Stimulated activated CD8-positive, alpha-beta memory T cell treated with anti-CD3 and anti-CD28 coated beads, Interleukin-7, amount 100 ng/mL, for 4 hours (primary cell): Measurements from ENCODE around the gene CCL26.

ENCODE experiments used
- DNase-seq, 2 donors: peaks; one replicate each; pipeline ENCODE4 v3.0.0-alpha.2; 2020; ENCODE audit warnings: low read depth in 2 of 2

Gene CCL26, protein sequence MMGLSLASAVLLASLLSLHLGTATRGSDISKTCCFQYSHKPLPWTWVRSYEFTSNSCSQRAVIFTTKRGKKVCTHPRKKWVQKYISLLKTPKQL

DNA sequence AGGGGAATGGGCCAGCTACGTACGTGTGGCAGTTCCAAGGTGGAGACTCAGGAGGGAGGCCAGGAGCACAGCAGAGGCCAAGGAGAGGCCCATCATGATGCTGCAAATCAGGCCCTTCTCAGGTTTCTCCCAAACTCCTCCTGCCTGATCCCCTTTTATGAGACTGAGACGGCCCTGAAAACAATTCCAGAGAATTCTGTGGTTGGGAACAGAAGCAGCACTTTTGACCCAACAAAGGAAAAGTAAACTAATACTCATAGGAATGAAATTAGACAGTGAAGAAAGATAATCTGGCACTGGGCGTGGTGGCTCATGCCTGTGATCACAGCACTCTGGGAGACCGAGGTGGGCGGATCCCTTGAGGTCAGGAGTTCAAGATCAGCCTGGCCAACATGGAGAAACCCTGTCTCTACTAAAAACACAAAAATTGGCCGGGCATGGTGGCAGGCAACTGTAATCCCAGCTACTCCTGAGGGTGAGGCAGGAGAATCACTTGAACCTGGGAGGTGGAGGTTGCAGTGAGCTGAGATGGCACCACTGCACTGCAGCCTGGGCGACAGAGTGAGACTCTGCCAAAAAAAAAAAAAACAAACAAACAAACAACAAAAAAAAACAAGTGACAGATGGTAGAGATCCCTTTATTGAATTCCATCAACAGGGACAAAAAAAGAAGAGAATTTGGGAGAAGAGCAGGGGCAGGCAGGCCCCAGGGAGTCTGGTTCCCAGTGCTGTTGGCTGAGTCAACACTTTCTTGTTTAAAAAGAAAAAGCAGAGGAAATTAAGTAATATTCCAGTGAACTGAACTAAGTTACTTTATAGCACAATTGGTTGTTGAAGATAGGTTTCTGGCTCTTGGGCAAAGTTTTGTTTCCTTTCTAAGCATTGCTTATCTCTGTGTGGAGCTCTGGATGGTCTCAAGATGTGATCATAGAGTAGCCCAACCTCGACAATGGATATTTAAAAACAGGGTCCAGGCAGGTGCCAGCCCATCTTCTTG lies at the start of gene CCL26:
Gene CCL26, minus strand, starts transcription at position 131 of the 997 bp plus-strand sequence. Its CDS starts 35 bp downstream, at position 96.
- no peak for DNase-seq

- no peak for DNase-seq
Observed at GRCh38 chr7:75820688-75821087, 48.7 kb upstream of the CCL26 start.

DNA sequence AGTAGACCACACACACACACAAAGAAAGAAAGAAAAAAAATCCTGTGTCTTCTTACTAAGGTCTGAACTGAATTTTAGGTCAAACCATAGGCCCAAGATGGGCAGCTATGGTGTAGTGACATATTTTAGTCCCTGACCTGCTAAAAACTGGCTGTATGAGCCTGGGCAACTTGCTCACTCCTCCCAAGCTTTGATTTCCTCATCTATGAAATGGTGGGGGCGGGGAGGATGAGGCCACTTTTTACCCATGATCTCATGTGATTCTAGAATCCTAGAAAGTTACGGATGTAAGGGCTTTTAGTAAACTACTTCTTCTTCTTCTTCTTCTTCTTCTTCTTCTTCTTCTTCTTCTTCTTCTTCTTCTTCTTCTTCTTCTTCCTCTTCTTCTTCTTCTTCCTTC lies 47.7 kb upstream of the CCL26 start:
- no peak for DNase-seq

DNA sequence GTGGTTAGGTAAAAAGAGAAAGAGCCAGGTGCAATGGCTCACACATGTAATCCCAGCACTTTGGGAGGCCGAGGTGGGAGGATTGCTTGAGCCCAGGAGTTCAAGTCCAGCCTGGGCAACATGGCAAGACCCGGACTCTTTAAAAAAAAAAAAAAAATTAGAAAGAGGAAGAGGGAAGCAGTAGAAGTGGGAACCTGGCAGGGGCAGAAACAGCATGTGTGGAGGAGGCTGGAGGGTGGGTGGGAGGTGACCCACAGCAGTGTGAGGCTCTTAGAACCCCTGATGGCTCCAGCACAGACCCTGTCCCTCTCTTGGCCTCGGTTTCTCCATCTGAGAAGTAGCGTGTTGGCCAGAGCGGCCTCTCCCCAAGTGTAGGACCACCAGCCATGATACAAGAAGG lies 46.5 kb upstream of the CCL26 start:
- DNase-seq, result no peak

DNA sequence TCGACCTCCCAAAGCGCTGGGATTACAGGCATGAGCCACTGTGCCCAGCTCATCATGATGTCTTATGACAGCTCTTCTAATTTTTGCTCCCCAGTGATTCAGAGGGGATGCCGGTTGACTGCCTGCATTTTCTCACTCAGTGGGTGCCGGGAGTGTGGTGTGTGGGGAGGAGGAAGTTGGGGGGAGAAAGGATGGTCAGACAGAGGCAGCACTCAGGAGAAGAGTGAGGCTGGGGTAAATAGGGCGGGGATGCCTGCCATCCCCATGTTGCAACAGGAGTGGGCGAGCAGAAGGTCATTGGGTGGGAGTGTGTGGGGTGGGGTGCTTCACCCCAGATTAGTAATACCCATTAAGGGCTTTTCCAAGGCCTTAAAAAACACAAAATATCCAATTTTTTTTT lies 45.1 kb upstream of the CCL26 start:
- DNase-seq, result no peak

DNA sequence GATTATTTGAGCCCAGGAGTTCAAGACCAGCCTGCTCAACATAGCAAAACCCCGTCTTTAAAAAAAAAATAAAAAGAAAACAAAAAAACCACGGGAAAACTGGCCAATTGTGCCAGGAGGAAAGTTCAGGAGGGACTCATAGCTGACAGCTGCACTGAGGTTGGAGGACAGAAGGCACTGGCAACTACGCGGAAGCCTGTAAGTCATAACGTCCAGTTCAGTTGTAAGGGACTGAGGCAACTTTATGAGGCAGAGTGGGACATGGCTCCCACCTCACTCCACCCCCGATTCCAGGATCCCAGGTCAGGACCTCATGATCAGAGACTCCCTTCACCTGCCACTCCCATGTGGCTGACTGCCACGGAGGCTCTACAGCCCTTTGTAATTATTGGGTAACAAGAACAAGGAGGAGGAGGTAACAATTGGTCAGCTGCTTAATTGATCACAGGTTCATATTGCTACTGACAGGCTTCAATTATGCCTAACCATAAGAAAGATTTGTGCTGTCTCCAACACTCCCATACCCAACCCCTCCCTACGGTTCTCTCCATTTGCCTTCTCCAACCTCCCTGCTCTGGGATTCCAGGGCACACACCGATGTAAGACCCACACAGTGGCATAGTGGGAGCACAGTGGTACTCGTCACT lies 43.5 kb upstream of the CCL26 start:
- DNase-seq, result no peak

DNA sequence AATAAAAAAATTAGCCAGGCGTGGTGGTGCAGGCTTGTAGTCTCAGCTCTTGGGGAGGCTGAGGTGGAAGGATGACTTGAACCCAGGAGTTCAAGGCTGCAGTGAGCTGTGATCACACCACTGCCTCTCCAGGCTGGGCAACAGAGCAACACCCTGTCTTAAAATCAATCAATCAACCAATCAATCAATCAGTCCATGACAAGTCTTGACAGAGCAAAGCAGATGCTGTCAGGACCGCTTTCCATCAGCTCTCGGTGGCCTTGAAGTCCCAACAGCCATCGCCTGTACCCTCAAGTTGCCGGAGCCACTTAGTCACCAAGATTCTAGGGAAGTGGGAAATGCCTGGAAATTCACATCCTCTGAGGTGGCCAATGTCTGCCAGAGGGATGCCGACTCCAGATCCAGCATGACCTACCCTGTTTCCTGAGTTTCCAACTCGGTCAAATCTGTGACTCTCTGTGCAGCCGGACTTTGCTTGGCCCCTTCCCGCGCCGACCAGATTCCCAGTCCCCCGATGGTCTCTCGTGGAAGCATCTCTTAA lies 42.5 kb upstream of the CCL26 start:
- DNase-seq, result no peak

- no peak for DNase-seq
Observed at GRCh38 chr7:75813781-75814236, 41.8 kb upstream of the CCL26 start, which contains the start of gene CCL24. CCL24 (minus strand) TSS chr7:75813806; CDS start chr7:75813715, 91 bp downstream.

GRCh38 chr7:75813084-75813483 lies 41.1 kb upstream of the CCL26 start:
- DNase-seq, result no peak

DNA sequence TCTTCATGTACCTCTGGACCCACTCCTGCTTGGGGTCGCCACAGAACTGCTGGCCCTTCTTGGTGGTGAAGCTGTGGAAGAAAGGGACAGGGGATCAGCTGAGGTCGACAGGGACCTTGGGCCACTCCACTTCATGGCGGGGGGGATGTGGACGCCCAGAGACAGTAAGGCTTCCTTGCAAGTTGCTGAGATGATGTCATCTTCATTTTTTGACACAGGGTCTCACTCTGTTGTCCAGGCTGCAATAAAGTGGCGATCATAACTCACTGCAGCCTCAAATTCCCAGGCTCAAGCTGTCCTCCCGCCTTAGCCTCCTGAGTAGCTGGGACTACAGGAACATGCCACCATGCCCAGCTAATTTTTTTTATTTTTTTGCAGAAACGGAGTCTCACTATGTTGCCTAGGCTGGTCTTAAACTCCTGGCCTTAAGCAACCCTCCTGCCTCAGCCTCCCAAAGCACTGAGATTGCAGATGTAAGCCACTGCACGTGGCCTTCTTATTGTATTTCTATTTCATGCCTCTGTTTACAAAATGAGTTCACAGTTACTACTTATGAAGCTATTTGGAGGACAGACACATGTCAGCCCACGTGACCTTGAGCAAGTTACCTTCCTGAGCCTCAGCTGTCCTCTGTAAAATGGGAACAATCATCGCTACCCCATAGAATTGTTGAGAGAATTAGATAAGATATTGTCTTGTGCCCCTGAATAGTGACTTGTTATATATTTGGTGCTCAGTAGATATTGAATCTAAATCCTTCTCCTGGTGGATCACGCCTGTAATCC lies 40.1 kb upstream of the CCL26 start:
- no peak for DNase-seq

DNA sequence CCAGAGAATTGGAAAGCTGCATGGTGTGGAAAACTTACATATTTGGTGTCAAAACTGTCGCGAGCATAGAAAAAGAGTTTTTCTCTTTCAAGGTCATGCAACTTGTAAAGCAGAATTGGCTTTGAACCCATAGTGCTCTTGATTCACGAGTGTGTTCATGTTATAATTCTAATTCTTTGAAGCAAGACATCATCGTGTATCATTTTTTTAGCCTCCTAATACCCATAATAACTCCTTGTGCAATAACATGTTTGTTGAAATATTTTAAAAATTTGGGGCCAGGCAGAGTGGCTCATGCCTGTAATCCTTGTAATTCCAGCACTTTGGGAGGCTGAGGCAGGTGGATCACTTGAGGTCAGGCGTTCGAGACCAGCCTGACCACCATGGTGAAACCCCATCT lies 37.4 kb upstream of the CCL26 start:
- no peak for DNase-seq

DNA sequence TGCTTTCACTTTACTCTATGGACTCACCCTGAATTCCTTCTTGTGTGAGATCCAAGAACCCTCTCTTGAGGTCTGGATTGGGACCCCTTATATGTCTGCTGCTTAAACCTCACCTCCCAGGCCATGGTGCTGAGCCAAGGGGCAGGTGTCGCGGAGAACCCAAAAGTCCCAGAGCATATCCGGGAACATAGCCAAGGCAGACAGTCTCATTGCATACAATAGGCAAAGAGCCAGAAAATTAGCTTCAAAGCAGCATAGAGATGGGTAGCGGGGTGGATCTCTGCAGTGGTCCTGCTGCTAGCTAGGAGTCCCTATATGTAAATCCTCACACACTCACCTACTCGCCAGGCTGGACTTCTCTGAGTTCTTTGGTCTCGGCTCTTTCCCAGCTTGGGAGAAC lies 36.1 kb upstream of the CCL26 start:
- no peak for DNase-seq

- DNase-seq, result no peak
Observed at GRCh38 chr7:75807452-75807851, 35.4 kb upstream of the CCL26 start.

- DNase-seq, result no peak
Observed at GRCh38 chr7:75806560-75807307, 34.7 kb upstream of the CCL26 start.

GRCh38 chr7:75804705-75805104 lies 32.7 kb upstream of the CCL26 start:
- no peak for DNase-seq

GRCh38 chr7:75804004-75804403 lies 32.0 kb upstream of the CCL26 start:
- no peak for DNase-seq

GRCh38 chr7:75802552-75802821 lies 30.5 kb upstream of the CCL26 start:
- DNase-seq, result no peak

GRCh38 chr7:75798770-75799169 lies 26.8 kb upstream of the CCL26 start:
- no peak for DNase-seq

DNA sequence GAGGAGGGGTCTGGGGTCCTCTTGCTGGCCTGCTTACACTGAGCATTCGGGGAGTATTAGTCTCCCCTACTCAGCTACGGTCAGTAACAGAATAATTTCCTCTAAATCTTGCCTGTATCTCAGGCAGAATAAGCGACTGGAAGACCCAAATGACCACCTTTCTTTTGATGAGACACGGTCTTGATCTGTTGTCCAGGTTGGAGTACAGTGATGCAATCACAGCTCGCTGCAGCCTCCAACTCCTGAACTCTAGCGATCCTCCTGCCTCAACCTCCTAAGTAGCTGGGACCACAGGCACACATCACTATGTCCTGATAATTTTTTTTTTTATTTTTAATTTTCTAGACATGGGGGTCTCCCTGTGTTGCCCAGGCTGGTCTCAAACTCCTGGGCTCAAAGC lies 24.4 kb upstream of the CCL26 start:
- no peak for DNase-seq

DNA sequence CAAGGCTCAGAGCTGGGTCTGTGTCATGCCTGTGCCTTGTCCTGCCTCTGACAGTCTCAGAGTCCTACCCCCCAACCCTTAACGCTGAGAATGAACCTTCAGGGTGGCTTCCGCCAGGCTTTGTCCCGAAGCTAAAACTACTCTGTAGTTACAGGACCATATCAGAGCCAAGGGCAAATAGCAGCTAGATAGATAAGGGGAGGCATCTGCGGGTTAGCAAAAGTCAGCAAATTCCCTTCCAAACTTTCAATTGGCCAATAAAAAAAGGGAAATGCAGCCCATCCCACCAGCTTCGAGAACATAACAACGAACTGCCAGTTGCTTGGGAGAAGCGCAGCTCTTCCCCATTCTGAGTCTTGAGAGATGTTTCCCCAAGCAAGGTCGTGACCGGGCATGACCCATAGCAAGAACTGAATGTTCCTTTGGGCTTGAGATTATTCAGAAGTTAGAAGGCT lies 23.8 kb upstream of the CCL26 start:
- no peak for DNase-seq

DNA sequence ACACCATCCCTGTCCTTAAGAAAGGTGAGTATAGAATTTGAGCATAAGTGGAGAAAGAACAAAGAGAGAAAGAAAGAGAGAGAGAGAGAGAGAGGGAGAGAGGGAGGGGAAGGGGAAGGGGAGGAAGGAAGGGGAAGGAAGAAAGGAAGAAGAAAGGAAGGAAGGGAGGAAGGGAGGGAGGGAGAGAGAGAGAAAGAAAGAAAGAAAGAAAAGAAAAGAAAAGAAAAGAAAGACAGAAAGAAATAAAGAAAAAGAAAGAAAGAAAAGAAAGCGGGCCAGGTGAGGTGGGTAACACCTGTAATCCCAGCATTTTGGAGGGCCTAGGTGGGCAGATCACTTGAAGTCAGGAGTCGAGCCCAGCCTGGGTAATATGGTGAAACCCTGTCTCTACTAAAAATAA lies 21.7 kb upstream of the CCL26 start:
- DNase-seq, result no peak
